Activated CD8-positive, alpha-beta memory T cell treated with anti-CD3 and anti-CD28 coated beads, Interleukin-2, amount 50 U/mL, for 4 hours (primary cell): Measurements from ENCODE around the gene CNEP1R1.

Experiments used
- DNase-seq: peaks from one replicate; pipeline ENCODE4 v3.0.0-alpha.2; 2020

Gene CNEP1R1

DNA sequence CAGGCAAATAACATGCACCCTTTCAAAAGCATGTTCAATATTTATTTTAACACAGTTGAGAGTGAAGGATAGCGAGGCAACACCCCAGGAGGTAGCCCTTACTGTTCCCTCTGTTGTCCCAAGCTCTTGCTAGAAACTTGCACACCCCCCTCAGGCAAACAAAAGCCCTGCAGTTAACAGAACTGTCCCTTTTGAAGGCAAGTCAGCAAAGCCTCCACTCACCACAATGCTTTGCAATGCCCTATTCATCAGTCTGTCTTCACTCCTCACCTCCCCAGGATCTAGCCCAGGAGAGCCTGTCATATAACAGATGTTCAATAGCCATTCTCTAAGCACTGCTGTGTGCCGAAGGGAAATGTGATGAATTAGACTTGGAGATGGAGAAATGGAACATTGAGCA is 3.5 kb upstream of the CNEP1R1 start:
- DNase-seq, result no peak

DNA sequence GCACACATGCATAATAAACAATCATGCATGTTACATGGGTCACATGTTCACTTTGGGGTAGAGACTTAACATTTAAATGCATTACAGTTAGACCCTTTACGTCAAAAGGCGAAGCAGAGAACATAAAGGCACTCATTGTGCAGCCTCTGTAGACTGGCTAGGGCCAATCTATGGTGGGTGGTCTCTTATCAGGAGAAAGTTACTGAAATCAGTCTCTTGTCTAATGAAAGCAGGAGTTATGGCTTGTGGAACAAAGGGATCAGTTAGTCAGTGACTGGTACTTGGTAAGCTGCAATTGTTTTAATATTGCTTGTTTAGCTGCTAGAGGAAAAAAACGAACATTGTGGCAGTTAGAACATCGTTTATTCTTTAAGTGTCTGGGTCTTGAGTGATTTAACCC is 1.4 kb upstream of the CNEP1R1 start:
- no peak for DNase-seq

DNA sequence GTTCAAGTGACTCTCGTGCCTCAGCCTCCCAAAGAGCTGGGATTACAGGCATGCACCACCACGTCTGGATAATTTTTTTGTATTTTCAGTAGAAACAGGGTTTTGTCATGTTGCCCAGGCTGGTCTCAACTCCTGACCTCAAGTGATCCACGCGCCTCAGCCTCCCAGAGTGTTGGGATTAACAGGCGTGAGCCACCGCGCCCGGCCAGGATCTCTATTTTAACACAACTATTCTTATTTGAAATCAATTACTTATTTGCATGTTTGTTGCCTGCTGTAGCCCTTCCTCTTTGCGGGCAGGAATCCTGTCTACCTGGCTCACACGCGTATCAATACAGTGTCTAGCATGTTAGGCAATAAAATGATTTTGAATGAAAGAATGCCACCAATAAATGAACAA is 818 bp upstream of the CNEP1R1 start:
- no peak for DNase-seq

DNA sequence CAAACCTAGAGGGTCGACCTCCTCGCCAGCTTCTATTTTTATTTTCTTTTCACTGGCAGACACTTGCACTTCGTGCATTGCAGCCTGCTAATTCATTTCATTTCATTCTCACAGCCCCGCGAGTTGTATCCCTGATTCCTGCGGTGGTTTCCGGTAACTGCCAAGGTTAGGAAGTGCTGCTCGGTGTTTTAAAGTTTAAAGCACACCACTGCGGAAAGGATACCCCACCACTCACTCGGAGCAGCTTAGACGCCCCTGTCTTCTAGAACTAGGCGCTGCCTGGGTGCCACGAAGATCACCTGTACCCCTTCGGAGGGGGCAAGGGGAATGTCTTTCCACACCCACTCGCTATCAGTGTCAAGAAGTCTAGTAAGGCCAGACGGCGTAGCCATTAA is 509 bp downstream of the CNEP1R1 start:
- DNase-seq, result no peak

DNA sequence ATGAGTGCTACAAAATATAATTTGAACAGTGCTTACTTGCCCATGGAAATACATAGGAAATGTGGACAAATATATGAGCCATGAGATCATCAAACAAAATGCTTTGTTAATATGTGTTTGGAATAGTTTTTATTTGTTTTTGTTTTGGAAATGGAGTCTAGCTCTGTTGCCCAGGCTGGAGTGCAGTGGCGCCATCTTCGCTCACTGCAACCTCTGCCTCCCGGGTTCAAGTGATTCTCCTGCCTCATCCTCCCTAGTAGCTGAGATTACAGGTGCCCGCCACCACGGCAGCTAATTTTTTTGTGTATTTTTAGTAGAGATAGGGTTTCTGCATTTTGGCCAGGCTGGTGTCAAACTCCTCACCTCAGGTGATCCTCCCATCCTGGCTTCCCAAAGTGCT is 2.8 kb downstream of the CNEP1R1 start:
- DNase-seq, result no peak

DNA sequence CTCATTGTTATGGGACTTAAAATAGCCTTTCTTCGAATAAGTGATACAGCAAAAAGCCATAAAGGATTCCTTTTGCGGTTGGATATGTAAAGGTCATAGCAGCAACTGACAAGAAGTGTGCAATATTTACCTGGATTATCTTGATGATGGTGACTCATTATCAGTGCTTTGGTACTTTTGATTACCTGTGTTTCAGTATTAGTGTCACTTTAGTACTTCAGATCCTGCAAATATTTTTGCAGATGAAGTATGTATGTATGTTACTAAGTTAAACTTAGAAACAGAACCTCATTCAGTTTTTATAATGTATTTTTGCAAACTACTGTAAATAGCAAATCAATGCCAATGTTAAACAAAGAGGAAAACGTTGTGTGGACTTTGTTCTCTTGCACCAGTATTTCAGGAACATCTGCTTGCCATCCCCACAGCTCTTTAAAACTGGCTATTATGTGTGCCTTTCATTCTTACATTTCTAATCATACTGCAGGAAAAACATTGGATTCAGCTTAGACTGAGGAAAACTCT is 10.5 kb downstream of the CNEP1R1 start:
- no peak for DNase-seq

DNA sequence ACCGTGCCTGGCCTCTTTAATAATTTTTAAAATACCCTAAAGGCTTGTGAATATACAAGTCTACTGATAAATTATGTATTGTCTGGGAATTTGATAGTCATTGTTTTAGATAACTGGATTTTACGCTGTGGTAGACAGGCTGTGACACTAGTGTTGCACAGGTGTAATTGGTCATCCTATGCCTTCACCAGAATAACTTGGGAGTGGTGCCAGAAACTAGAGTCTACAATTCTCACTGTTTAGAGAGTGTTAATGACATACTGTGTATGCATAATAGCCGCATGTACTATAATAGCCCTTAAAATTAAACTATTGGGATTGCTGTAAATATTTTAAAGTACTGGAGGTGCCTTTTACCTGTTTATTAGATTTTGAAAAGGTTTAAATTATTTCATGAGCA is 11.4 kb downstream of the CNEP1R1 start:
- no peak for DNase-seq

DNA sequence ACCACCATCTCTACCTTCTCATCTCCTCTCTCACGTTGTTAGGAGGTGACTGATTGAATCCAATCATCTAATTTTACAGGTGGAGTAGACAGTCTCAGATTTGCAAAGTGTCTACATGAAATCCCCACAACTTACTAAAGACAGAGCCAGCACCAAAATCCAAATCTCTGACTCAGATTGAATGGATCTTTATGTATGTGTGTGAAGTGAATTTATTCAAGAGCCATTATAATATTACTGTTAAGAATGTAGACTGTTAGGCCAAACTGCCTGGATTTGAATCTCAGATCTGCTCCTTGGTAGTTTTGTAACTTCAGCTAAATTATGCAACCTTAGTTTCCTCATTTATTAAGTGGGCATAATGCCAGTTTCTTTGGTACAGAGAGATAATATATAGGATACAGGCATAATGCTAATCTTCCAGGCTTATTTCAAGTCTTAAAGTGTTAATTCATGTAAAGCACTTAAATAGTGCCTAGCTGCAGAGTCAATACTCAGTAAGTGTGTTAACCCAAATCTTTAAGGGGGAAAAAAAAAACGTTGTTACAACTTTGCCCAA is 12.7 kb downstream of the CNEP1R1 start:
- no peak for DNase-seq

DNA sequence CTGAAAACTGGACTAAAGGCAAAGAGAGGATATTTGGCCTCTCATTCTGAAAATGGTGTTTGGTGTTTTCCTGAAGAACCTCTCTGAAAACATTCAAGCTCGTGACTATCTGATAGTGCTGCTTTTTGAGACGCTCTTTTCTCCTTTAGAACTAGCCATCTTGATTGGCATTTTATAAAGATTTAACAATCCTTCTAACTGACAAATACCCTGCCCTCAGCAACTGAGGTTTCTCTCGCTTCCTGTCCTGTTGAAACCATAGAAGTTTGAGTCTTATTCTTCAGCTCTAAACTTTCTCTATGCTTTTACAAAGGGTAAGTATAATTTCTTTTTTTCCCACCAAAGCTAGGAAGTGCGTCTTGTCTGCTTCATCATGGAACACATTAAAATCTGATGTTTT is 13.3 kb downstream of the CNEP1R1 start:
- DNase-seq, result no peak

DNA sequence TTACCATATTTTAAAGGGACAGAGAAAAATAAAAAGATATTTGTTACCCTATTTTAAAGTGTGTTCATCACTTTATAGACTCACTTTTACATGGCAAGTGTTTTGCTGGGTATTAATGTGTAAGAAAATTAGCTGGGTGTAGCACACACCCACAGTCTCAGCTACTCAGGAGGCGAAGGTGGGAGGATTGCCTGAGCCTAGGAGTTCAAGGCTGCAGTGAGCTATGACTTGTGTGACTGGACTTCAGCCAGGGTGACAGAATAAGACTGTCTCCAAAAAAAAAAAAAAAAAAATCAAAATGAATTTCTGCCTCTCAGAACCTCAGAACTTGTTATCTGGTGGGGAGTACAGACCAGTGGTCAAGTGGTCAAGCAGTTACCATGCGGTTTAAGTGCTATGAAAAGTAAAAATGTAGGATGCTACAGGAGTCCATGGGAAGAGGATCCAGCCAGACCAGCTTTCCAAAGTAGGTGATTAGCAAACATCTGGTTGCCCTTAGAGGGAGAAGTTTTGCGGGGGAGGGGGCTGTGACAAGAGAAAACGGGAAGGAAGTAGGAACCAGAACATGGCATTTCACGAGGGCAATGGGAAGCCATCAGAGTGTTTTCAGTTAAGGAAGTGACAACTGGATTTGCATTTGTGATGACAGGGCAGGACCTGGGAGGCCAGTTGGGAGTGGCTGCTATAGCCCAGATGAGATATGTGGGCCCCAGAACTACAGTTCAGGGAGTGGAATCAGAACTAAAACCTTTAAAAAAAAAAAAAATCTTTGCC is 13.9 kb downstream of the CNEP1R1 start:
- DNase-seq, result no peak

DNA sequence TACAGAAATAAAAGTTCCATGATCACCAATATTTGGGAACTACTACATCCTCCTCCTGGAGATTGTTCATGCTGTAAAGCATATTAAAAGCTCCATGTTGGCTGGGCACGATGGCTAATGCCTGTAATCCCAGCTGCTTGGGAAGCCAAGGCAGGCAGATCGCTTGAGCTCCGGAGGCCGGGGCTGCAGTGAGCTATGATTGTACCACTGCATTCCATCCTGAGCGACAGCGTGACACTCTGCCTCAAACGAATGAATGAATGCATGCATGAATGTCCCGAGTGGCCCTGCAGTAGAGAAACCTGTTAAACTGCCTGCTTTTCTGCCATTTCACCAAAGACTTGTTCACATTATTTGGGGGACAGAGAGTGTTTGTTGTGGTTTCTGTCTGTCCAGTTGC is 15.0 kb downstream of the CNEP1R1 start:
- no peak for DNase-seq

DNA sequence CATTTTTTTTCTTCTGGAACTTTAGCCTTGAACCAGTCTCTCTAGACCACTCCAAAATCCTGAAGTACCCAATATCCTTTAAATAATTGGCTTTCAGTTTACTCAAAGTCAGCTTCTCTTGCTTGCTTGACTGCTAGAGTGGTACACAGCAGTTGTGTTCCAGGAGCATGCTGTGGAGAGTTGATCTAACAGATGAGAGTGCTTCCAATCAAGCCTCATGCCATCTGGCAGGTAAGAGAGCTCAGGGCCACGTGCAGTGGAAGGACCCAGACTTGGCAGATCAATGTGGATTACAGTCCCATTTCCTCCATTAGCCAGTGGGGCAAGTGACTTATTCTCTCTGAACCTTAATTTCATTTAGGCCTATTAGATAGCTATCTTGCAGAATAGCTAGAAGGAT is 15.7 kb downstream of the CNEP1R1 start:
- DNase-seq, result no peak

DNA sequence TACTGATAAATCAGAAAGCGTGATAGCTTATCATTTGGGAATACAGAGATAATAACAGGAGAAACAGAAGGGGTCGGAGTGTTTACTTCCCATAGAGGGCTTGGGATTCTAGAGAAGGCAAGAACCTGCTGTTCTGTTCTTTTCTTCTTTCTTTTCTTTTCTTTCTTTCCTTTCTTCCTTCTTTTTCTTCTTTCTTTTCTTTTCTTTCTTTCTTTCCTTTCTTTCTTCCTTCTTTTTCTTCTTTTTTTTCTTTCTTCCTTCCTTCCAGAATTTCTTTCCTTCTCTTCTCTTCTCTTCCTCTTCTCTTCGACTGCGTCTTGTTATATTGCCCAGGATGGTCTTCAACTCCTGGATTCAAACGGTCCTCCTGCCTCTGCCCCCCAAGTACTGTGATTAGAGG is 18.3 kb downstream of the CNEP1R1 start:
- no peak for DNase-seq

DNA sequence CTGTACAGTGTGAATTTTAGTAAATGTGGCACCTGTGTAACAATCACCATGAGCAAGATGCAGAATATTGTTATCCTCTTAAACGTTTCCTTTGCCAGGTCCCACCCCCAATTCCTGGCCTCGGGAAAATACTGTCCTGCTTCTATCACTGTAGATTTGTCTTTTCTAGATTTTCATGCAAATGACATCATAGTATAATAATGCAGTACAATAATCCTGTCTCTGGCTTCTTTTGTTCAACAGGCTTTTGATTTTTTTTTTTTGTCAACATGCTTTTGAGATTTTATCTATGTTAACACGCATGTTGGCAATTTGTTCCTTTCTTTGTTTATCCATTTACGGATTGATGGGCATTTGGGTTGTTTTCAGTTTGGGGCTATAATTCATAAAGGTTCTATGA is 20.4 kb downstream of the CNEP1R1 start:
- DNase-seq, result no peak

DNA sequence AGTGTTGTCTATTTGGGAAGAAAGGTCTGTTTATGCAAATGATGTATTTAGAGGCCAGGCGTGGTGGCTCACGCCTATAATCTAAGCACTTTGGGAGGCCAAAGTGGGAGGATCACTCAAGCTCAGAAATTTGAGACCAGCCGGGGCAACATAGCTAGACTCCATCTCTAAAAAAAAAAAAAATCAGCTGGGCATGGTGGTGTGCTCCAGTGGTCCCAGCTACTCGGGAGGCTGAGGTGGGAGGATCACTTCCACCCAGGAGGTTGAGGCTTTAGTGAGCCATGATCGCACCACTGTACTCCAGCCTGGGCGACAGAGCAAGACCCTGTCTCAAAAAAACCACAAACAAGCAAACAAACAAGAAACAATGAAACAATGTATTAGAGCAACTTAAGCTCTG is 21.8 kb downstream of the CNEP1R1 start:
- DNase-seq, result no peak

DNA sequence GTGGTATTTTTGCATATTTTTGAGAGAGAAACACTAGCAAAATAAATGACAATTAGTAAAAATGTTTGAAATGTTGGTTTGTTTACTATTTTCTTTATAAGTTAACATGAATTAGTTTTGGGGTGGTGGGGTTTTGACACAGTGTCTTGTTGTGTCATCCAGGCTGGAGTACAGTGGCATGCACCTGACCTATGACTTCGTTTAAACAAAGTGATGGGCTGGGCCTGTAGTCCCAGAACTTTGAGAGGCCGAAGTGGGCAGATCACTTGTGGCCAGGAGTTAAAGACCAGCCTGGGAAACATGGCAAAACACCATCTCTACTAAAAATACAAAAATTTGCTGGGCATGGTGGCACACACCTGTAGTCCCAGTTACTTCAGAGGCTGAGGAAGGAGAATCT is 22.8 kb downstream of the CNEP1R1 start:
- no peak for DNase-seq

DNA sequence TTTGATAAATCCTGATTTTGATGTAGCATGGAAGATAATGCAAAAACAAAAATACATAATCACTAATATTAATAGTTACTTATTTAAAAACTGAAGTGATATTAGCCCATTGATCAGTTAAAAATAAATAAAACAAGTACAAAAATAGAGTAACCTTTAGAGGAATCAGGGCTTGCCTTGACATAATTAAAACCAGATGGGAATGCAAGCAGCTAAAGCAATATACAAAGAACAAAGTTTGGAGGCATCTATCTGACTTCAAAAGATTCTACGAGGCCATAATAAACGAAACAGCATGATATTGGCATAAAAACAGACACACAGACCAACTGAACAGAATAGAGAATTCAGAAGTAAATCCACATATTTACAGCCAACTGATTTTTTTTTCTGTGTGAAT is 25.8 kb downstream of the CNEP1R1 start:
- no peak for DNase-seq

DNA sequence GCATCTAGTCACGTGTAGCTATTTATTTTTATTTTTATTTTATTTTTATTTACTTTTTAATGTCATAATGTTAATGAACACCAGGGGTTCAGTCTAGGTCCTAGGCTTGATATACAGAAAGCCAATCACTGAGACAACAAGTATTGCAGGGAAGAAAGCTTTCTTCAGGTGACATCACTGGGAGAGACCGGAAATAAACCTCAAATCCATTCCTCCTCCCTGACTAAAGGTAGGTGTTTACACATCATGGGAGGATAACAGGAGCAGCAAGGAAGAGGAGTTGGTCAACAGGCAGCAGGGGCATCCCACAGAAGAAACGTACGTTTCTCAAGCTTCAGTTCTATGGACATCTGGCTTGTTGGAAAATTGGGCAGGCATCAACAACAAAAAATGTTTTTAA is 31.2 kb downstream of the CNEP1R1 start:
- DNase-seq, result no peak

DNA sequence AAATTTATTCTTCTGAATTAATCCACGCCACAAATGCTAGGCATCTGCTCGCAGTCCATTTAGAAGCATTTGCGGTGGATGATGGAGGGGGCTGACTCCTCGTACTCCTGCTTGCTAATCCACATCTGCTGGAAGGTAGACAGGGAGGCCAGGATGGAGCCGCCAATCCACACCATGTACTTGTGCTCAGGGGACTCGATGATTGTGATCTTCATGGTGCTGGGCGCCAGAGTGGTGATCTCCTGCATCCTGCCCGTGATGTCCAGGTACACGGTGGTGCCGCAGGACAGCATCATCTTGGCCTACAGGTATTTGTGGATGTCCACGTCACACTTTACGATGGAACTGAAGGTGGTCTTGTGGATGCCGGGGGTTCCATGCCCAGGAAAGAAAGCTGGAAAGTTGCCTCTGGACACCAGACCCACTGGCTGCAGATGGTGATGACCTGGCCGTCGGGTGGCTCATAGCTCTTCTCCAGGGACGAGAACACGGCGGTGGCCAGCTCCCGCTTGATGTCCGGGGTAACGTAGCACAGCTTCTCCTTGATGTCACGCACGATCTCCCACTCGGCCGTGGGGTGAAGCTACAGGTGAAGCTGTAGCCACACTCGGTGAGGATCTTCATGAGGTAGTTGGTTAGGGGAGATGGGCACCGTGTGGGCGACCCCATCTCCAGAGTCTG is 33.2 kb downstream of the CNEP1R1 start:
- no peak for DNase-seq

DNA sequence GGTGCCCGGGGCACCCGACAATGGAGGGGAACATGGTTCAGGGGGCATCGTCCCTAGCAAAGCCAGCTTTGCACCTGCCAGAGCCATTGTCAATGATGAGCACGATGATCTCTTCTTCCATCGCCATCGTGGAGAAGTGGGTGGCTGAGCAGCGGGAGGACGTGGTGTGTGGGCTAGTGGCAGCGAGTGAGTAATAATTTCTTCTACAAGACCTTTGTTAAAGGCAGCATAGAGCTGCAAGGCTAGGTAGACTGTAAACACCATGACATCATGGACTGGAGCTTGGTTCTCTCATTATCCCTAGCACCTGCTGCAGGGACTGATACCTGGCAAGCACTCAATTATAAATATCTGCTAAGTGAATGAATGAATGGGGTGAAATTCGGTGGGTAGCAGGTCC is 34.1 kb downstream of the CNEP1R1 start:
- DNase-seq, result no peak

DNA sequence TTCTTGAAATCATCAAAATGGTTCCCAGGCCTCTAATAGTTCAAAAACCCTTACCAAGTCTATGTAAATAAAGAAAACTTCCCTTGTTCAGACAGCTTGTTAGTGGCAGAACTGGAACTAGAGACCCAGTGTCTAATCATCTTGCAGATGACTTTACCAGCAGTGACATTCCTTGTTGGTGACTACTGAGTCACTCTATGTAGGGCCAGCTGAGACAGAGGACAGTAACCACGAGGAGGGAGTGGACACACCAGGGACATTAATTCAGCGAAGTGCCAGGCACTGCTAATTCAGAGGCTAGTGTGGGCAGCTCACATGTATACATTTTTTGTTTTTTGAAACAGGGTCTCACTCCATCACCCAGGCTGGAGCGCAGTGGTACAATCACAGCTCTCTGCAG is 34.6 kb downstream of the CNEP1R1 start:
- DNase-seq, result no peak

DNA sequence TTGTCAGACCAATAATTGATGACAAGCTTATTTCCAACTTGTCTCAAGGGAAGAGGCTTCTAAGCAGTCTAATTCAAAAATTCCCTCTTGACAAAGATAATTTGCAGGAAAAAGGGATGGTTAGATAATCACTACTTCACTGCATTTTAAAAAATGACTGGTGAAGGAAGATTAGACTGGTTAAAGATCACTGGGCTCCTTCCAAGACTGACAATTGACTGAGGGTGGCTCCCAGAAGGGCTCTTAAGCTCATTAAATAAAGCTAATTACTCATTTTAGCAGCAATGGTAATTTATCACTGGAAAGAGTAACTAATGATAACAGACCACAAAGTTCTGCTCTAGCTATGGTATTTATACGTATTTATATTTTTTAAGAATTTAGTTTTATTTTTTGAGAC is 36.3 kb downstream of the CNEP1R1 start:
- DNase-seq, result no peak

DNA sequence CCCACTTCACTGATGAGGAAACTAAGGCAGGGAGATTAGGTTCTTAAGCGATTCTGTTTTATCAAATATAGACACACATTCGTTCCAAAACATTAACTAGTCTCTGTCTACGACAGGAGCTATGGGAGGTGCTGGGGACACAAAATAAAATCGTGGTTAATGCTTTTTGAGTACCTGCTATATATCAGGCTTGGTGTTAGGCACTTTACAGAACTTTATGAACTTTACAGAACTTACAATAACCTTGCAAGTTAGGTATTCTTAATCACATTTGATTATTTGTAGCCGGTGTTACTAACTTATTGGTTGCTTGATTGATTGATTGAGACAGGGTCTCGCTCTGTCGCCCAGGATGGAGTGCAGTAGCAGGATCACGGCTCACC is 40.2 kb downstream of the CNEP1R1 start:
- no peak for DNase-seq
